SK-N-SH (cell line): Measurements from ENCODE around the gene NOTO. TPM values are rescaled to one million over a fixed set of nuclear protein-coding genes. Genes with fewer than 3 reads are reported as not detected.

Experiments used
- CTCF ChIA-PET: fragments of 300-600, 350-600 bp; formaldehyde crosslinking; extraction: SDS; loops from one replicate; lab custom pipeline; 2021; lab: Yijun Ruan, JAX
- POLR2A ChIA-PET: fragments of 350-600 bp; sonication (Branson Sonifier 250); formaldehyde crosslinking; extraction: SDS; loops from one replicate; lab custom pipeline; 2020; ENCODE audit warnings: antibody characterized with exemption, inconsistent platforms; lab: Yijun Ruan, JAX
- DNase-seq: peaks from one replicate; pipeline ENCODE4 v3.0.0; 2012
- H2AFZ ChIP-seq: fragments of 200-600 bp; sonication (generic); 2 replicates; pipeline ENCODE4 v1.8.1; 2016; ENCODE audit warnings: antibody characterized with exemption, mild to moderate bottlenecking, low read depth
- H3F3A ChIP-seq: fragments of 200-600 bp; sonication (generic); replicated peaks from 2 replicates; pipeline ENCODE3; 2016; ENCODE audit warnings: antibody characterized with exemption, mild to moderate bottlenecking; ENCODE audit not compliant: insufficient read depth
- H3K27ac ChIP-seq, 2 experiments: fragments of 200-500 bp in 1 of 2; fragments of 200-600 bp in 1 of 2; sonication (Bioruptor generic) in 1 of 2; sonication (generic), shearing (Covaris generic) in 1 of 2; 2 replicates each; pipeline versions ENCODE4 v1.5.1 to v1.6.1; 2014 to 2016; ENCODE audit warnings: low read depth in 2 of 2, inconsistent platforms in 1 of 2, low read length in 1 of 2, mild to moderate bottlenecking in 1 of 2, mixed read lengths in 1 of 2
- H3K27me3 ChIP-seq: fragments of 200-600 bp; sonication (generic), shearing (Covaris generic); 2 replicates; pipeline ENCODE4 v1.6.1; 2016; ENCODE audit warnings: mixed run types; ENCODE audit not compliant: insufficient read depth
- H3K36me3 ChIP-seq, 2 experiments: fragments of 200-500 bp in 1 of 2; fragments of 200-600 bp in 1 of 2; sonication (Bioruptor generic) in 1 of 2; sonication (generic) in 1 of 2; replicated peaks in 1 of 2; 2 replicates each; pipeline versions ENCODE3 to v1.5.1; 2014 to 2016; ENCODE audit warnings: low read length in 1 of 2, mild to moderate bottlenecking in 1 of 2; ENCODE audit not compliant: insufficient read depth in 2 of 2, control insufficient read depth in 1 of 2
- H3K4me1 ChIP-seq, 2 experiments: fragments of 200-500 bp in 1 of 2; fragments of 200-600 bp in 1 of 2; sonication (Bioruptor generic) in 1 of 2; sonication (generic), shearing (Covaris generic) in 1 of 2; 2 replicates each; pipeline versions ENCODE4 v1.5.1 to v1.6.1; 2014 to 2016; ENCODE audit warnings: low read depth in 1 of 2, low read length in 1 of 2, mixed run types in 1 of 2; ENCODE audit not compliant: insufficient read depth in 2 of 2, control insufficient read depth in 1 of 2
- H3K4me2 ChIP-seq: fragments of 200-600 bp; sonication (generic), shearing (Covaris generic); 2 replicates; pipeline ENCODE4 v1.6.1; 2017; ENCODE audit warnings: mixed run types
- H3K4me3 ChIP-seq, 2 experiments: fragments of 200-500 bp in 1 of 2; fragments of 200-600 bp in 1 of 2; sonication (Bioruptor generic) in 1 of 2; sonication (generic), shearing (Covaris generic) in 1 of 2; 2 replicates each; pipeline versions ENCODE4 v1.5.1 to v1.8.1; 2014 to 2016; ENCODE audit warnings: low read depth in 2 of 2, inconsistent platforms in 1 of 2, low read length in 1 of 2, mild to moderate bottlenecking in 1 of 2, mixed read lengths in 1 of 2, moderate library complexity in 1 of 2
- H3K79me2 ChIP-seq: fragments of 200-600 bp; sonication (generic); 2 replicates; pipeline ENCODE4 v1.8.1; 2017; ENCODE audit warnings: mild to moderate bottlenecking; ENCODE audit not compliant: insufficient read depth
- H3K9ac ChIP-seq: fragments of 200-600 bp; sonication (generic); 2 replicates; pipeline ENCODE4 v1.6.1; 2017; ENCODE audit warnings: mixed run types
- H3K9me2 ChIP-seq: fragments of 200-600 bp; sonication (generic); 2 replicates; pipeline ENCODE4 v1.6.1; 2017; ENCODE audit warnings: mixed run types
- H3K9me3 ChIP-seq: fragments of 200-600 bp; sonication (generic); 2 replicates; pipeline ENCODE4 v1.6.1; 2017; ENCODE audit warnings: mixed run types, mild to moderate bottlenecking, moderate library complexity
- H4K20me1 ChIP-seq: fragments of 200-600 bp; sonication (generic); 2 replicates; pipeline ENCODE4 v1.6.1; 2017; ENCODE audit warnings: mild to moderate bottlenecking, mixed run types; ENCODE audit not compliant: insufficient read depth
- CHD2 ChIP-seq: fragments of 150-350 bp; IDR thresholded peaks from 2 replicates; pipeline ENCODE4 v1.6.1; 2018; ENCODE audit warnings: low read length; ENCODE audit not compliant: partially characterized antibody
- CTCF ChIP-seq: fragments of 200-600 bp; sonication (generic); IDR thresholded peaks from 2 replicates; pipeline ENCODE4 v1.6.1; 2017; ENCODE audit warnings: antibody characterized with exemption, mild to moderate bottlenecking, moderate library complexity
- ELF1 ChIP-seq: IDR thresholded peaks from 2 replicates; pipeline ENCODE4 v1.4.0; 2012
- EZH2phosphoT487 ChIP-seq: fragments of 200-600 bp; sonication (generic); IDR thresholded peaks from 2 replicates; pipeline ENCODE4 v1.6.1; 2017; ENCODE audit warnings: low read depth, mixed run types, mild to moderate bottlenecking, antibody characterized with exemption, moderate library complexity, borderline replicate concordance
- FOSL2 ChIP-seq: IDR thresholded peaks from 2 replicates; pipeline ENCODE4 v1.4.0; 2012; ENCODE audit warnings: low read depth, mild to moderate bottlenecking, moderate library complexity, borderline replicate concordance
- FOXJ3 ChIP-seq: sonication (generic); formaldehyde crosslinking; IDR thresholded peaks from 2 replicates; pipeline ENCODE4 v1.5.1; 2020; ENCODE audit warnings: mild to moderate bottlenecking, missing genetic modification reagents
- FOXM1 ChIP-seq: IDR thresholded peaks from 2 replicates; pipeline ENCODE4 v1.4.0; 2012; ENCODE audit warnings: low read depth, mild to moderate bottlenecking
- GATA2 ChIP-seq: sonication (generic); formaldehyde crosslinking; IDR thresholded peaks from 2 replicates; pipeline ENCODE4 v1.5.0; 2020; ENCODE audit warnings: mild to moderate bottlenecking, missing genetic modification reagents
- IRF3 ChIP-seq: fragments of 150-350 bp; IDR thresholded peaks from 2 replicates; pipeline ENCODE4 v1.6.1; 2016; ENCODE audit warnings: mild to moderate bottlenecking, low read depth, low read length
- NFIC ChIP-seq: IDR thresholded peaks from 2 replicates; pipeline ENCODE4 v1.4.0; 2012; ENCODE audit warnings: borderline replicate concordance
- NRF1 ChIP-seq: IDR thresholded peaks from 2 replicates; pipeline ENCODE4 v1.6.1; 2012; ENCODE audit warnings: low read depth, mild to moderate bottlenecking, low read length
- POLR2AphosphoS5 ChIP-seq: IDR thresholded peaks from 2 replicates; pipeline ENCODE4 v1.6.1; 2012; ENCODE audit warnings: low read depth, low read length
- RAD21 ChIP-seq: IDR thresholded peaks from 2 replicates; pipeline ENCODE4 v1.6.1; 2012; ENCODE audit warnings: mild to moderate bottlenecking, low read length
- RCOR1 ChIP-seq: fragments of 150-350 bp; IDR thresholded peaks from 2 replicates; pipeline ENCODE4 v1.6.1; 2017; ENCODE audit warnings: antibody characterized with exemption, low read length
- RFX5 ChIP-seq: IDR thresholded peaks from 2 replicates; pipeline ENCODE4 v1.6.1; 2012; ENCODE audit warnings: mild to moderate bottlenecking, improper control_type of control experiment, low read length
- SIN3A ChIP-seq: IDR thresholded peaks from 2 replicates; pipeline ENCODE4 v1.6.1; 2012; ENCODE audit warnings: low read depth, mild to moderate bottlenecking, low read length, moderate library complexity, borderline replicate concordance
- SMC3 ChIP-seq: IDR thresholded peaks from 2 replicates; pipeline ENCODE4 v1.6.1; 2012; ENCODE audit warnings: low read depth, low read length, improper control_type of control experiment
- TAF1 ChIP-seq: IDR thresholded peaks from 2 replicates; pipeline ENCODE4 v1.6.1; 2012; ENCODE audit warnings: low read depth, mild to moderate bottlenecking, low read length, moderate library complexity, borderline replicate concordance
- TEAD4 ChIP-seq: IDR thresholded peaks from 2 replicates; pipeline ENCODE4 v1.4.0; 2012; ENCODE audit warnings: mild to moderate bottlenecking, borderline replicate concordance; ENCODE audit not compliant: insufficient read depth
- USF2 ChIP-seq: fragments of 150-350 bp; IDR thresholded peaks from 2 replicates; pipeline ENCODE4 v1.6.1; 2017; ENCODE audit warnings: antibody characterized with exemption, low read length, low read depth, borderline replicate concordance
- WGBS: methylation state at CpG from one replicate; pipeline ENCODE4 v1.1.6; 2017; ENCODE audit warnings: low lambda C conversion rate; 5-methylcytosine and 5-hydroxymethylcytosine counted together
- polyA plus RNA-seq, 3 experiments: library from polyadenylated mRNA; depleted of rRNA; stranded (reverse); fragments of >200 nt; gene quantifications; 2 replicates each; pipeline ENCODE4 v1.2.3, GENCODE V29; 2012
- TF ChIP-seq, protein P1 (sequence below): IDR thresholded peaks from 2 replicates; pipeline ENCODE4 v1.4.0; 2012; ENCODE audit warnings: low read depth, borderline replicate concordance
- TF ChIP-seq, protein P2 (sequence below): IDR thresholded peaks from 2 replicates; pipeline ENCODE4; 2012
- TF ChIP-seq, protein P3 (sequence below): IDR thresholded peaks from 2 replicates; pipeline ENCODE4 v1.4.0; 2012; ENCODE audit warnings: low read depth

The NOTO gene
- polyA plus RNA-seq, 1 of the 3 experiments (the other 2 are of a cell fraction) = not detected

GRCh38 chr2:73260338-73260984 lies 58.1 kb downstream of the NOTO start:
- WGBS = 45% methylated on average over 5 of the region's 17 CpGs
- ChIA-PET POLR2A (no interaction called here), CTCF (interaction anchor here (0.6 to 2.1 kb wide), 5 partner anchors 14 to 50 kb away, joined by 3 to 9 read pairs (median 6); partner anchors contain the start of gene PRADC1)
- no peaks in the 10 kb centered on the region for H3K79me2 ChIP-seq
- H3K4me3 ChIP-seq = no peak overlapping the region
- H3K27me3 ChIP-seq = no peaks in the 10 kb centered on the region
- no peaks in the 10 kb centered on the region for H3K4me1 ChIP-seq
- no peaks in the 10 kb centered on the region for H4K20me1 ChIP-seq
- no peak overlapping the region for H2AFZ ChIP-seq
- no peaks in the 10 kb centered on the region for H3K9me3 ChIP-seq
- H3K4me2 ChIP-seq = no peak overlapping the region
- H3K9me2 ChIP-seq = no peaks in the 10 kb centered on the region
- DNase-seq = peak; percentile 74
- TF ChIP-seq SIN3A (no peak), TAF1 (no peak), GATA2 (CRISPR knock-in tag) (no peak), SMC3 (peak; percentile 20; the same call in 1 of the 2 replicates), USF2 (no peak), EZH2phosphoT487 (no peak), FOXM1 (no peak), POLR2AphosphoS5 (no peak), FOSL2 (no peak), CTCF (peak; percentile 52), RCOR1 (no peak), ELF1 (no peak), CHD2 (no peak), RAD21 (peak; percentile 65), IRF3 (no peak), TEAD4 (no peak), NFIC (no peak), RFX5 (no peak), FOXJ3 (CRISPR knock-in tag) (no peak), NRF1 (no peak)
- TF ChIP-seq, protein P1, sequence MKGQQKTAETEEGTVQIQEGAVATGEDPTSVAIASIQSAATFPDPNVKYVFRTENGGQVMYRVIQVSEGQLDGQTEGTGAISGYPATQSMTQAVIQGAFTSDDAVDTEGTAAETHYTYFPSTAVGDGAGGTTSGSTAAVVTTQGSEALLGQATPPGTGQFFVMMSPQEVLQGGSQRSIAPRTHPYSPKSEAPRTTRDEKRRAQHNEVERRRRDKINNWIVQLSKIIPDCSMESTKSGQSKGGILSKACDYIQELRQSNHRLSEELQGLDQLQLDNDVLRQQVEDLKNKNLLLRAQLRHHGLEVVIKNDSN = peak; percentile 25; the same call in 1 of the 2 replicates
- TF ChIP-seq, protein P2, sequence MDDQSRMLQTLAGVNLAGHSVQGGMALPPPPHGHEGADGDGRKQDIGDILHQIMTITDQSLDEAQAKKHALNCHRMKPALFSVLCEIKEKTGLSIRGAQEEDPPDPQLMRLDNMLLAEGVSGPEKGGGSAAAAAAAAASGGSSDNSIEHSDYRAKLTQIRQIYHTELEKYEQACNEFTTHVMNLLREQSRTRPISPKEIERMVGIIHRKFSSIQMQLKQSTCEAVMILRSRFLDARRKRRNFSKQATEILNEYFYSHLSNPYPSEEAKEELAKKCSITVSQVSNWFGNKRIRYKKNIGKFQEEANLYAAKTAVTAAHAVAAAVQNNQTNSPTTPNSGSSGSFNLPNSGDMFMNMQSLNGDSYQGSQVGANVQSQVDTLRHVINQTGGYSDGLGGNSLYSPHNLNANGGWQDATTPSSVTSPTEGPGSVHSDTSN = no peak
- TF ChIP-seq, protein P3, sequence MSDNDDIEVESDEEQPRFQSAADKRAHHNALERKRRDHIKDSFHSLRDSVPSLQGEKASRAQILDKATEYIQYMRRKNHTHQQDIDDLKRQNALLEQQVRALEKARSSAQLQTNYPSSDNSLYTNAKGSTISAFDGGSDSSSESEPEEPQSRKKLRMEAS = peak; percentile 67; the same call in 1 of the 2 replicates
- H3K9ac ChIP-seq = no peak overlapping the region
- peaks cover 0 to under 1% of the 10 kb centered on the region in 2 experiments for H3K36me3 ChIP-seq
- no peak overlapping the region for H3K27ac ChIP-seq
- H3F3A ChIP-seq = no peaks in the 10 kb centered on the region
